Spinal cord (tissue), 10 donors: ENCODE results near the gene CA5A. TPM values are rescaled to one million over a fixed set of nuclear protein-coding genes. Genes with fewer than 3 reads are reported as not detected.
A peak's percentile ranks its signal among the peaks of the same experiment; 100 is the strongest.
"Not testable (repeated sequence)": the region's sequence is repeated elsewhere in the genome, so short reads cannot be mapped to it uniquely, and the experiment has no call there.

Experiments used
- DNase-seq, 6 donors: peaks; one replicate each; pipeline versions ENCODE4 v3.0.0 to v3.0.0-alpha.2; 2013 to 2015; ENCODE audit warnings: low spot score in 6 of 6, low read depth in 4 of 6
- H3K27ac ChIP-seq: one replicate; pipeline ENCODE4 v1.5.1; 2013; ENCODE audit warnings: low read depth, low read length, control low read depth
- H3K27me3 ChIP-seq: one replicate; pipeline ENCODE4 v1.6.1; 2013; ENCODE audit warnings: low read length; ENCODE audit not compliant: control insufficient read depth, insufficient read depth
- H3K36me3 ChIP-seq: one replicate; pipeline ENCODE4 v1.6.1; 2013; ENCODE audit warnings: low read length; ENCODE audit not compliant: control insufficient read depth, insufficient read depth
- H3K4me1 ChIP-seq: one replicate; pipeline ENCODE4 v1.6.1; 2013; ENCODE audit warnings: low read length; ENCODE audit not compliant: control insufficient read depth, insufficient read depth
- H3K4me3 ChIP-seq: one replicate; pipeline ENCODE4 v1.5.1; 2013; ENCODE audit warnings: low read depth, low read length, control low read depth
- H3K9me3 ChIP-seq: one replicate; pipeline ENCODE4 v1.6.1; 2013; ENCODE audit warnings: low read length; ENCODE audit not compliant: control insufficient read depth, insufficient read depth
- WGBS: methylation state at CpG from one replicate; pipeline ENCODE4 v1.1.5; 2013; ENCODE audit warnings: missing lambda C conversion rate; ENCODE audit not compliant: insufficient coverage; 5-methylcytosine and 5-hydroxymethylcytosine counted together
- polyA plus RNA-seq, 2 donors: library from polyadenylated mRNA; unstranded; fragments of 120-200 nt; gene quantifications; one replicate each; pipeline ENCODE4 v1.2.1, GENCODE V29; 2013; ENCODE audit not compliant: insufficient read length in 2 of 2
- total RNA-seq, 2 donors: library from RNA; depleted of rRNA in 1 of 2; stranded (reverse); fragments of 120-200 nt in 1 of 2; fragments of >200 nt in 1 of 2; gene quantifications; one replicate each; pipeline versions ENCODE4 v1.2.3 to v1.2.4, GENCODE V29; 2013 to 2014
- donor health status: healthy.

CA5A gene
- total and polyA plus RNA-seq, 4 donors = 0.10 to 0.55 (median 0.27) TPM; not detected in 1

DNA sequence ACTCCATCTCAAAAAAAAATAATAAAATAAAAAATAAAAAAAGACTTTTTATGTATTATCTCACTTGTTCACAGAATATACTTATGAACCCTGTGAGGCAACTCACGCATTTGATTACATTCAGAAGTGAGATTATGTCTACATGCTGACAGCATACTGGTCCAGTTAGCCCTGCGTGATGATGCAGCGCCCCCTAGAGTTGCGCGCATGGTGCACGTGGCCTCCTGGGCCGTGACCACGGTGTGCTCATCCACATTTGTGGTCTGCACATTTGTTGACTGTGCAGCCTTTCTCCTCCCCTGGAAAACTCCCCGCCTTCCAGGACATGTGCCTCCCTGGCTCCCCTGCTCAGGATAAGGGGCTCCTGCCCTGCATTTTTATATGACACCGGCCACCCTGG is 46.6 kb downstream of the CA5A start:
- WGBS = 94% methylated on average over 9 of the region's 10 CpGs
- not testable (repeated sequence) for H3K9me3 ChIP-seq, DNase-seq, H3K27me3 ChIP-seq, H3K4me3 ChIP-seq, H3K4me1 ChIP-seq, H3K36me3 ChIP-seq, H3K27ac ChIP-seq

DNA sequence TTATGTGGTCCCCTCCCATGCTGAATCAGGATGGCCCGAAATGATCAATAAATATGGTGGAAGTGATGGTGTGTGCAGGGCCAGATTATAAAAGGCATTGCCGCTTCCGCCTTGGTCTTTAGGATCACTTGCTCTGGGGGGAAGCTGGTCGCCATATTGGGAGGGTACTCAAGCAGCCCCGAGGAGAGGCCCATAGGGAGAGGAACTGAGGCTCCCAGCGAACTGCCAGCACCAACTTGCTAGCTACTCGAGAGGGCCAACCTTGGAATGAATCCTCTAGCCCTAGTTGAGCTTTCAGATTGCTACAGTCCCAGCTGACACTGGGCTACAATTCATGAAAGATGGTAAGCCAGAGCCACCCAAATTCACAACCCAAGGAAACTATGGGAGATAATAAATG is 48.0 kb downstream of the CA5A start:
- H3K9me3 ChIP-seq, H3K36me3 ChIP-seq, H3K4me3 ChIP-seq, H3K27me3 ChIP-seq, H3K27ac ChIP-seq, DNase-seq, H3K4me1 ChIP-seq: not testable (repeated sequence)
- 88% methylated on average over 6 of the region's 7 CpGs for WGBS

DNA sequence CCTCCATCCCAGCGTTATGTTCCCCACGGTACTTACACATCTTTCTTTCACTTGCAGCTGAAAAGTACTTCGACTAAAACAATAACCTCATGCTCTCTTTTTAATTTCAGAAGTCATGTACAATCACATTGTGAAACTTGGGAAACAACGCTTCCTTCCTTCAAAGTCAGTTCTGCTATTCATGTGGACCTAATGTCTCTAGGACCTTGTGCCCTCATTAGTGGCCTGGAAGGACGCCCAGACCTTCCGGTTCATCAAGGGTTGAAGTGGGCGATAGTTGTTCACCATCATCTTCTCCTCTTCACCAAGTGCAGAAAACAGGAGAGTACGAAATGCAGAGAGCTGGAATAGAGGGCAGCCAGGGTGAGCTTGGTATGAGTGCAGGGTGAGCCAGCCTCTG is 48.4 kb downstream of the CA5A start:
- H3K4me3 ChIP-seq, H3K36me3 ChIP-seq, H3K4me1 ChIP-seq, H3K27ac ChIP-seq, DNase-seq, H3K9me3 ChIP-seq, H3K27me3 ChIP-seq: not testable (repeated sequence)
- WGBS = 80% methylated on average over 4 of the region's 8 CpGs

DNA sequence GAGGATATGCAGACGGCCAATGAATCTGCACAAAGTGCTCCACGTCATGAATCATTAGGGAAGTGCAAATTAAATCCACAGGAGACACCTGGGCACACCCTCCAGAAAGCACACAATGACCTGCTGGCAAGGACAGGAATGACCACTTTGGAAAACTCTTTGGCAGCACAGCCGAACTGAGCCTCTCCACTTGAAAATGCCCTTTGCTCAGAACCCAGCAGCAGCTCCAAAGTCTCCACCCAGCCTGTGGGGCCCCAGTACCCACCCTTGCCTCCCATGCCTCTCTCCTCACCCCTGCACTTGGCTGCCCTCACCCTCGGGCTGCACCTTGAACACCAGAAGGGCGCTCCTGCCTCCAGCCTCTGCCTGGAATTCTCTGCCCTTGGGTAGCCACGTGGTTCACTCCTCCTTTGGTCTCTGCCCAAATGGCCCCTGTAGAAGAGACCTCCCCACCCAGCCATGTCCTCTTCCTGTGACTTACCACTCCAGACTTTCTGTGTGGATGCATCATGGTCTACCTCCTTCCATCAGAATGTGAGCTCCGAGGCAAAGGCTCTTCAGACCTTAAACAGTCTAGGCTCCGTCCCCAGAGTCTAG is 50.9 kb downstream of the CA5A start:
- 60% methylated on average over 7 of the region's 8 CpGs for WGBS
- H3K4me1 ChIP-seq, DNase-seq, H3K27ac ChIP-seq, H3K9me3 ChIP-seq, H3K4me3 ChIP-seq, H3K36me3 ChIP-seq, H3K27me3 ChIP-seq: not testable (repeated sequence)

DNA sequence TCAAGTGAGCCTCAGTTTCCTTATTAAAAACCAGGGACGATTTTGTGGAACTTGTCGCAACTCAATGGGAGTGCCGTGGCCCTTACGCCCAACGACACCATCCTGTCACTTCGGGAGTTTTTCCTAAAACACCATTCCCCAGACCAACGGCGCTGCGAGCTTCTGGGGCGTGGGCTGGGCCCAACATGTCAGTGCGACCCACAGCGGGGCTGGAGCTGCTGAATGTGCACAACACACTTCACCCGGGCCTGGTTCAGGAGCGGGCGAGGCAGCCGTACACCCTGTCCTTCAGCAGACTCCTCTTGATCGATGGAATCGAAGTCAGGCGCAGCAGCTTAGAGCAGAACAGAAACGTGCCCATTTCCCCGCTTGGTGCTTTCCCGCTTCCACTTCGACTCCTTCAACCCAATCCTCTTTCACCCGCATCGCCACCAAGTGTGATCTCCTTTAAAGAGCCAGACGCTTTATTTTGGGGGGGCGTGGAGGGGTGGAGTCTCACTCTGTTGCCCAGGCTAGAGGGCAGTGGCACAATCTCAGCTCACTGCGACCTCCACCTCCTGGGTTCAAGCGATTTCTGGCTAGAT is 53.8 kb downstream of the CA5A start:
- DNase-seq = no peak
- H3K4me1 ChIP-seq = no peaks in the 10 kb centered on the region
- no peaks in the 10 kb centered on the region for H3K27me3 ChIP-seq
- no peaks in the 10 kb centered on the region for H3K36me3 ChIP-seq
- WGBS = 89% methylated on average over 23 of the region's 29 CpGs
- no peaks in the 10 kb centered on the region for H3K9me3 ChIP-seq
- H3K27ac ChIP-seq = no peak overlapping the region
- H3K4me3 ChIP-seq = no peak overlapping the region

DNA sequence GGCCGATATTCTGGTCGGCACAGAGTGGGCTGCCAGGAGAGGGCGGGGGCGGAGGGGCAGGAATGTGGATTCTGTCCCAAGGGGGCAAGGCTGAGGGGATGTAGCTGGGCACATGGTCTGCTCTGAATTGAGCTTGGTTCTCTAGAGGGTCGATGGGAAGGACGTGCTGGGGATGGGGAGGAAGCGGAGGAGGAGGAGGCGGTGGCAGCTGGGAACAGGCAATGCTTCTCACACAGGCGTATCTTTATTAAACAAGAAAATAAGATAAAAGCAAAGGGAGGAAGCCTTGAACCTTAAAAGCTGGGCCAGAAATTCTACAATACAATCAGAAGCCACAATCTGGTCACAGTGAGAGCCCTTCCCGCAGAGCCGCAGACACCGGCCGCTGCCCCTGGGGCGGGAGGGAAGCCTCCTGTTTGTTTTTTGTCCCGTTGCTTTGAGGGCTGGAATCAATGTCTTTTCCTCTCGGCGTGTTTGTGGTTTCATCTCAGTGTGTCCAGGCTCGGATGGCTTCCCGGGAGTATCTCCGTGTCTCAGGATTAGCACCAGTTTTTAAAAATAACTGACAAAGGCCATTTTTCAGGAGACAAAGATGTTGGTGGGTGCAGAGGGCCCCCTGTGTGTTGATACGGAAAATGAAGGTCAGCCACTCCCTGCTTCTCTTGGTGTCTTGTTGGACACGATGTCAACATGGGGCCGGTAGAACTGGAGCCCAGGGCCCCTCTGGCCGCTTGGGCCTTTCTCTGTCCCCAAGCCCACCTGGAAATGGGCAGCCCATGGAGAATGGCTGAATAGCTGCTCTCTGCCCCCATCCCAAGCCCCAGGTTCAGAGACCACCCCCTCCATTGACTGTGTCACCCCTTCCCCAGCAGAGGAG is 54.8 kb downstream of the CA5A start:
- Histone ChIP-seq H3K27me3 (no peaks in the 10 kb centered on the region), H3K36me3 (no peaks in the 10 kb centered on the region), H3K27ac (no peak overlapping the region), H3K4me1 (no peaks in the 10 kb centered on the region), H3K9me3 (no peaks in the 10 kb centered on the region), H3K4me3 (no peak overlapping the region)
- DNase-seq = peak in 1 of 6 donors; percentile 35
- WGBS = 32% methylated on average over 11 of the region's 24 CpGs

DNA sequence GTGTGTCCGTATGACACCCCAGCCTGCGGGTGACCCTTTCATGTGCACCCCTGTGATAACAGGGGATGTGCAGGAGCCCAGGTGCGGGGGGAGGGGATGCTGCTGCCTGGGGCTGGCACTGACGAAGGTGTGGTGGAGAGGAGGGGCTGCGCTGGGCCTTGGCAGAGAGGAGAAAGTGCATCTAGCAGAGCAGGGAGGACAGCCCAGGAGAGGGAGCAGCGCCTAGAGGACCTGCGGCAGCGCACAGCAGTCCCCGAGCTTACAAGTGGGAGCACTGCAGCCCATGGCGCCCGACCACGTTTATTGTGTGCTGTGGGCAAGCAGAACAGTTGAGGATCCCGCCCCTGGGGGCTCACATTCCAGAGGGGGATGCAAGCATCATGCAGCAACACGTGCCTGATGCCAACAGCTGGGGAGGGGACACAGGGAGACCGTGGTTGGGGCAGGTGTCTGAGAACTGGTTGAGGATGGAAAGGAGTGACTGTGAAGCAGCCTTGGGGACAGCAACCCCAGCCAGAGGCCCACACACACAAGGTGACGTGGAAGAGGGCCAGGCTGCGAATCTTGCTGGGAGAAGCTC is 56.1 kb downstream of the CA5A start:
- DNase-seq = no peak
- H3K9me3 ChIP-seq = no peaks in the 10 kb centered on the region
- H3K36me3 ChIP-seq = no peaks in the 10 kb centered on the region
- H3K4me3 ChIP-seq = no peak overlapping the region
- no peaks in the 10 kb centered on the region for H3K4me1 ChIP-seq
- H3K27ac ChIP-seq = no peak overlapping the region
- 69% methylated on average over 17 of the region's 17 CpGs for WGBS
- H3K27me3 ChIP-seq = no peaks in the 10 kb centered on the region

DNA sequence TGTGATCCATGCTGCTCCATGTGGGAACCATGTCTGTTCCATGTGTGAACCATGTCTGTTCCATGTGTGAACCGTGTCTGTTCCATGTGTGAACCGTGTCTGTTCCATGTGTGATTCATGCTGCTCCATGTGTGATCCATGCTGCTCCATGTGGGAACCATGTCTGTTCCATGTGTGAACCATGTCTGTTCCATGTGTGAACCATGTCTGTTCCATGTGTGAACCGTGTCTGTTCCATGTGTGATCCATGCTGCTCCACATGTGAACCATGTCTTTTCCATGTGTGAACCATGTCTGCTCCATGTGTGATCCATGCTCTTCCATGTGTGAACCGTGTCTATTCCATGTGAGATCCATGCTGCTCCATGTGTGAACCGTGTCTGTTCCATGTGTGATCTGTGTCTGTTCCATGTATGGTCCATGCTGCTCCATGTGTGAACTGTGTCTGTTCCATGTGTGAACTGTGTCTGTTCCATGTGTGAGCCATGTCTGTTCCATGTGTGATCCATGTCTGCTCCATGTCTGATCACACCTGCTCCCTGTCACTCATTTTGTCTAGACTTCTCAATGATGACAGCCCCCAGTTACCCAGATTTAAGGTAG is 56.8 kb downstream of the CA5A start:
- not testable (repeated sequence) for DNase-seq, H3K4me1 ChIP-seq, H3K27me3 ChIP-seq, H3K9me3 ChIP-seq, H3K36me3 ChIP-seq, H3K27ac ChIP-seq, H3K4me3 ChIP-seq
- WGBS = 97% methylated on average over 5 of the region's 5 CpGs

DNA sequence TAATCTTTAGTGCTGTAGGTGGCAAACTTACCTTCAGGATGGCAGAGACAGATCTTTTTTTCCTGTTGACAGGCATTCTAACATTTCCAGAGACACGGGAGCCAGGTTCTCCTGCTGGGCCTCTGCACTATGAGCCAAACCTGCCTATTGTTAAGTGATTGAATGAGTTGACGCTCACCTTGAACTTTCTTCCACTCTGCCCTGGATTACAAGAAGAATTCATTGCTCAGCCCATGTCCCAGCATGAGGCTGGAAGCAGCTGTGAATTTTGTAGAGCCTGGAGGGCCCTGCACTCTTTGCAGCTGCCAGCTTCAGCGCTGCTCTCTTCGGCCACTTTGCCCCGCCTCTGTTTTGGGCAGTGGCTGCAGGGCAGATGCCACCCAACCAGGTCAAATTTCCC is 57.6 kb downstream of the CA5A start:
- no peaks in the 10 kb centered on the region for H3K4me1 ChIP-seq
- WGBS = 84% methylated on average over 3 of the region's 5 CpGs
- H3K27me3 ChIP-seq = no peaks in the 10 kb centered on the region
- H3K27ac ChIP-seq = no peak overlapping the region
- no peaks in the 10 kb centered on the region for H3K36me3 ChIP-seq
- H3K4me3 ChIP-seq = no peak overlapping the region
- no peak for DNase-seq
- no peaks in the 10 kb centered on the region for H3K9me3 ChIP-seq
